HEK293 (cell line): ENCODE data around the gene PRR13.

Source experiments
- CTCF ChIA-PET: fragments of 350-600 bp; formaldehyde crosslinking; extraction: SDS; loops from one replicate; lab custom pipeline; 2021; ENCODE audit warnings: antibody characterized with exemption; lab: Yijun Ruan, JAX
- POLR2A ChIA-PET: fragments of 300-600 bp; formaldehyde crosslinking; extraction: SDS; loops from one replicate; lab custom pipeline; 2020; ENCODE audit warnings: antibody characterized with exemption, inconsistent platforms; lab: Yijun Ruan, JAX
- H3K27ac ChIP-seq: fragments of 200-500 bp; sonication (Bioruptor generic); 2 replicates; pipeline ENCODE4 v1.5.1; 2014; ENCODE audit warnings: low read depth, low read length, control low read depth, inconsistent platforms; ENCODE audit errors: extremely low read depth
- H3K36me3 ChIP-seq, 2 experiments: fragments of 200-500 bp in 1 of 2; sonication (Bioruptor generic) in 1 of 2; 1 replicate in 1 of 2; 2 replicates in 1 of 2; pipeline ENCODE4 v1.5.1; 2014 to 2017; ENCODE audit warnings: inconsistent platforms in 2 of 2, low read length in 2 of 2; ENCODE audit not compliant: control insufficient read depth in 2 of 2, insufficient read depth in 1 of 2
- H3K4me1 ChIP-seq: fragments of 200-500 bp; sonication (Bioruptor generic); 2 replicates; pipeline ENCODE4 v1.5.1; 2014; ENCODE audit warnings: mild to moderate bottlenecking, low read length, inconsistent platforms; ENCODE audit not compliant: control insufficient read depth, insufficient read depth
- H3K4me3 ChIP-seq: 2 replicates; pipeline ENCODE4 v1.5.1; 2011; ENCODE audit warnings: low read depth, mild to moderate bottlenecking, control low read depth, low read length, moderate library complexity
- H3K9me3 ChIP-seq: fragments of 200-500 bp; sonication (Bioruptor generic); 2 replicates; pipeline ENCODE4 v1.5.1; 2014; ENCODE audit warnings: low read depth, low read length, inconsistent platforms; ENCODE audit not compliant: control insufficient read depth, insufficient read depth
- EGR2 ChIP-seq: fragments of 450-650 bp; formaldehyde crosslinking; IDR thresholded peaks from 2 replicates; pipeline ENCODE4 v1.5.1; 2016; ENCODE audit warnings: low read depth, missing biosample characterization, missing genetic modification characterization
- KLF1 ChIP-seq: fragments of 450-650 bp; formaldehyde crosslinking; IDR thresholded peaks from 2 replicates; pipeline ENCODE4 v1.5.1; 2016; ENCODE audit warnings: missing biosample characterization, missing genetic modification characterization
- OVOL3 ChIP-seq: fragments of 450-650 bp; formaldehyde crosslinking; IDR thresholded peaks from 2 replicates; pipeline ENCODE4 v1.5.1; 2016; ENCODE audit warnings: missing biosample characterization, missing genetic modification characterization
- PBX3 ChIP-seq: sonication (generic); formaldehyde crosslinking; IDR thresholded peaks from 2 replicates; pipeline ENCODE4 v1.8.1; 2022; ENCODE audit warnings: mild to moderate bottlenecking, moderate library complexity, missing genetic modification reagents
- SP7 ChIP-seq: fragments of 450-650 bp; formaldehyde crosslinking; IDR thresholded peaks from 2 replicates; pipeline ENCODE4 v1.5.1; 2016; ENCODE audit warnings: missing biosample characterization, missing genetic modification characterization
- ZBTB1 ChIP-seq: fragments of 450-650 bp; formaldehyde crosslinking; IDR thresholded peaks from 2 replicates; pipeline ENCODE4 v1.5.1; 2016; ENCODE audit warnings: missing biosample characterization, missing genetic modification characterization
- ZBTB7A ChIP-seq: fragments of 450-650 bp; formaldehyde crosslinking; IDR thresholded peaks from 2 replicates; pipeline ENCODE4 v1.5.1; 2016; ENCODE audit warnings: low read depth, missing biosample characterization, missing genetic modification characterization
- ZFP41 ChIP-seq: fragments of 450-650 bp; formaldehyde crosslinking; IDR thresholded peaks from 2 replicates; pipeline ENCODE4 v1.5.1; 2016; ENCODE audit warnings: missing biosample characterization, missing genetic modification characterization, borderline replicate concordance
- ZNF169 ChIP-seq: fragments of 450-650 bp; formaldehyde crosslinking; IDR thresholded peaks from 2 replicates; pipeline ENCODE4 v1.5.1; 2016; ENCODE audit warnings: missing biosample characterization, missing genetic modification characterization
- ZNF26 ChIP-seq: fragments of 450-650 bp; formaldehyde crosslinking; IDR thresholded peaks from 2 replicates; pipeline ENCODE4 v1.5.1; 2016; ENCODE audit warnings: missing biosample characterization, missing genetic modification characterization
- ZNF280D ChIP-seq: fragments of 450-650 bp; formaldehyde crosslinking; IDR thresholded peaks from 2 replicates; pipeline ENCODE4 v1.5.1; 2016; ENCODE audit warnings: missing biosample characterization, missing genetic modification characterization
- ZNF423 ChIP-seq: fragments of 450-650 bp; formaldehyde crosslinking; IDR thresholded peaks from 2 replicates; pipeline ENCODE4 v1.5.1; 2016; ENCODE audit warnings: missing biosample characterization, missing genetic modification characterization
- ZNF624 ChIP-seq: fragments of 450-650 bp; formaldehyde crosslinking; IDR thresholded peaks from 2 replicates; pipeline ENCODE4 v1.5.1; 2017; ENCODE audit warnings: missing biosample characterization, missing genetic modification characterization
- ZNF626 ChIP-seq: fragments of 450-650 bp; sonication (Bioruptor Pico); formaldehyde crosslinking; IDR thresholded peaks from 2 replicates; pipeline ENCODE4 v1.5.1; 2018; ENCODE audit warnings: missing biosample characterization, missing genetic modification characterization, inconsistent platforms
- ZNF660 ChIP-seq: fragments of 450-650 bp; IDR thresholded peaks from 2 replicates; pipeline ENCODE4 v1.5.1; 2018; ENCODE audit warnings: missing biosample characterization, mild to moderate bottlenecking, missing genetic modification characterization
- ZNF677 ChIP-seq: fragments of 450-650 bp; IDR thresholded peaks from 2 replicates; pipeline ENCODE4 v1.5.0; 2018; ENCODE audit warnings: missing biosample characterization, mild to moderate bottlenecking, missing genetic modification characterization, moderate library complexity
- ZNF692 ChIP-seq: fragments of 450-650 bp; formaldehyde crosslinking; IDR thresholded peaks from 2 replicates; pipeline ENCODE4 v1.5.1; 2016; ENCODE audit warnings: missing biosample characterization, missing genetic modification characterization
- ZNF704 ChIP-seq: fragments of 450-650 bp; formaldehyde crosslinking; IDR thresholded peaks from 2 replicates; pipeline ENCODE4 v1.5.1; 2016; ENCODE audit warnings: missing biosample characterization, missing genetic modification characterization
- ZNF707 ChIP-seq: fragments of 450-650 bp; formaldehyde crosslinking; IDR thresholded peaks from 2 replicates; pipeline ENCODE4 v1.5.1; 2016; ENCODE audit warnings: missing biosample characterization, missing genetic modification characterization

Gene PRR13

GRCh38 chr12:53461059-53461458, 19.5 kb downstream of the PRR13 start:
- H3K9me3 ChIP-seq = no peaks in the 10 kb centered on the region

More at GRCh38 chr12:53461059-53461458, 19.5 kb downstream of the PRR13 start:
- H3K27ac ChIP-seq = no peak overlapping the region
- no peak for TF ChIP-seq ZNF677 (tag by site-specific recombination)
- TF ChIP-seq ZNF624 (tag by site-specific recombination) = no peak
- TF ChIP-seq ZNF626 = no peak
- TF ChIP-seq ZNF704 (tag by site-specific recombination) = no peak
- no peak for TF ChIP-seq ZNF660 (tag by site-specific recombination)
- TF ChIP-seq SP7 (tag by site-specific recombination) = no peak
- no peak for TF ChIP-seq ZNF280D
- no peak for TF ChIP-seq ZNF169
- no peak for TF ChIP-seq ZNF26 (tag by site-specific recombination)
- TF ChIP-seq ZBTB7A (tag by site-specific recombination) = no peak
- TF ChIP-seq ZNF423 (tag by site-specific recombination) = no peak
- no peak for TF ChIP-seq ZFP41 (tag by site-specific recombination)
- no peak for TF ChIP-seq EGR2 (tag by site-specific recombination)
- TF ChIP-seq ZNF692 (tag by site-specific recombination) = no peak
- TF ChIP-seq KLF1 (tag by site-specific recombination) = no peak
- TF ChIP-seq OVOL3 (tag by site-specific recombination) = no peak
- TF ChIP-seq ZBTB1 (tag by site-specific recombination) = no peak
- TF ChIP-seq ZNF707 (tag by site-specific recombination) = no peak
- no peak for TF ChIP-seq PBX3 (CRISPR knock-in tag)
- no peak overlapping the region for H3K4me3 ChIP-seq
- no peaks in the 10 kb centered on the region for H3K4me1 ChIP-seq
- ChIA-PET POLR2A (interaction anchor here (0.5 to 1.8 kb wide), 2 partner anchors 8 to 12 kb away, joined by 3 to 6 read pairs; no protein-coding TSS in a partner anchor), CTCF (interaction anchor here (0.5 to 3.1 kb wide), 4 partner anchors 10 to 108 kb away, joined by 3 to 17 read pairs (median 4); no protein-coding TSS in a partner anchor)
- H3K36me3 ChIP-seq = peaks cover 98 to 99% of the 10 kb centered on the region in 2 experiments
